GM21423 (cell line): Measurements from ENCODE around the gene FAM162B.
"Not testable (repeated sequence)": the region's sequence is repeated elsewhere in the genome, so short reads cannot be mapped to it uniquely, and the experiment has no call there.

Experiments used
- ATAC-seq: cut with Tn5 transposase; IDR thresholded peaks from one replicate; pipeline ENCODE4 v1.9.1; 2021; ENCODE audit warnings: mild to moderate bottlenecking, moderate library complexity; ENCODE audit not compliant: unreplicated experiment

FAM162B gene

GRCh38 chr6:116764961-116765841 lies at the start of gene FAM162B:
Gene FAM162B (minus strand): TSS chr6:116765719. CDS start chr6:116765576, 143 bp downstream.
- no peak for ATAC-seq

- no peak for ATAC-seq
These were observed 46.6 kb upstream of the FAM162B start for GRCh38 chr6:116812051-116812650.

- ATAC-seq, result no peak
These were observed 36.5 kb upstream of the FAM162B start for GRCh38 chr6:116801971-116802370.

- no peak for ATAC-seq
These were observed 34.4 kb upstream of the FAM162B start for GRCh38 chr6:116799945-116800344.

GRCh38 chr6:116797585-116797984 lies 32.1 kb upstream of the FAM162B start:
- no peak for ATAC-seq

GRCh38 chr6:116793224-116793623 lies 27.7 kb upstream of the FAM162B start:
- no peak for ATAC-seq

- no peak for ATAC-seq
These were observed 18.3 kb upstream of the FAM162B start for GRCh38 chr6:116783852-116784251.

GRCh38 chr6:116779573-116780164 lies 14.2 kb upstream of the FAM162B start:
- no peak for ATAC-seq

GRCh38 chr6:116773886-116774285 lies 8.4 kb upstream of the FAM162B start:
- ATAC-seq, result no peak

- no peak for ATAC-seq
These were observed 6.9 kb upstream of the FAM162B start for GRCh38 chr6:116772450-116772849.

- no peak for ATAC-seq
These were observed 2.2 kb upstream of the FAM162B start for GRCh38 chr6:116767715-116768114.

GRCh38 chr6:116766506-116767176 lies 1.1 kb upstream of the FAM162B start:
- ATAC-seq, result no peak

- no peak for ATAC-seq
These were observed 924 bp downstream of the FAM162B start for GRCh38 chr6:116764629-116764960.

- no peak for ATAC-seq
These were observed 1.5 kb downstream of the FAM162B start for GRCh38 chr6:116763906-116764628.

GRCh38 chr6:116763048-116763447 lies 2.5 kb downstream of the FAM162B start:
- no peak for ATAC-seq

- ATAC-seq, result no peak
These were observed 3.3 kb downstream of the FAM162B start for GRCh38 chr6:116762235-116762634.

- no peak for ATAC-seq
These were observed 3.7 kb downstream of the FAM162B start for GRCh38 chr6:116761779-116762178.

- ATAC-seq, result no peak
These were observed 20.3 kb downstream of the FAM162B start for GRCh38 chr6:116745176-116745575.

- ATAC-seq, result no peak
These were observed 23.9 kb downstream of the FAM162B start for GRCh38 chr6:116741571-116741970.

GRCh38 chr6:116740486-116740885 lies 25.0 kb downstream of the FAM162B start:
- ATAC-seq, result not testable (repeated sequence)

- no peak for ATAC-seq
These were observed 28.5 kb downstream of the FAM162B start for GRCh38 chr6:116737004-116737403.
